Heart right ventricle (tissue), 16 donors: ENCODE results near the gene FAM222B. TPM values are rescaled to one million over a fixed set of nuclear protein-coding genes. Genes with fewer than 3 reads are reported as not detected.
A peak's percentile ranks its signal among the peaks of the same experiment; 100 is the strongest.

Source experiments
- ATAC-seq, 8 donors: fragments of 200-7000 bp; cut with Tn5 transposase; one replicate each; pipeline ENCODE4 v1.9.1; 2020; ENCODE audit warnings: mild to moderate bottlenecking in 8 of 8, moderate library complexity in 8 of 8, moderate number of reproducible peaks in 1 of 8
- DNase-seq, 2 donors: peaks; one replicate each; pipeline ENCODE4 v3.0.0-alpha.2; 2020
- H3K27ac ChIP-seq, 10 donors: fragments of 200-600 bp; sonication (generic) in 2 of 10; one replicate each; pipeline versions ENCODE4 v1.5.0 to v1.8.0; 2020 to 2022; ENCODE audit warnings: mild to moderate bottlenecking in 3 of 10
- H3K27me3 ChIP-seq, 7 donors: fragments of 200-600 bp; one replicate each; pipeline ENCODE4 v1.8.0; 2021 to 2022; ENCODE audit warnings: mild to moderate bottlenecking in 2 of 7
- H3K36me3 ChIP-seq, 9 donors: fragments of 200-600 bp; sonication (generic) in 1 of 9; one replicate each; pipeline versions ENCODE4 v1.5.0 to v1.8.0; 2020 to 2022; ENCODE audit warnings: mild to moderate bottlenecking in 2 of 9
- H3K4me1 ChIP-seq, 9 donors: fragments of 200-600 bp; sonication (generic) in 1 of 9; one replicate each; pipeline versions ENCODE4 v1.5.0 to v1.8.0; 2020 to 2022; ENCODE audit warnings: mild to moderate bottlenecking in 4 of 9
- H3K4me3 ChIP-seq, 10 donors: fragments of 200-600 bp; sonication (generic) in 2 of 10; one replicate each; pipeline versions ENCODE4 v1.5.0 to v1.8.0; 2020 to 2022; ENCODE audit warnings: mild to moderate bottlenecking in 7 of 10, moderate library complexity in 2 of 10
- H3K9me3 ChIP-seq, 11 donors: fragments of 200-600 bp in 10 of 11; sonication (generic) in 2 of 11; one replicate each; pipeline versions ENCODE4 v1.5.0 to v1.8.0; 2013 to 2022; ENCODE audit warnings: mild to moderate bottlenecking in 2 of 11, control low read depth in 1 of 11, moderate library complexity in 1 of 11
- CTCF ChIP-seq, 9 donors: fragments of 200-600 bp; sonication (generic) in 2 of 9; IDR thresholded peaks; one replicate each; pipeline versions ENCODE4 v1.5.0 to v1.8.0; 2021 to 2022; ENCODE audit warnings: antibody characterized with exemption in 9 of 9, mild to moderate bottlenecking in 5 of 9, moderate library complexity in 1 of 9
- WGBS, 2 donors: extraction: QIAGEN DNeasy Blood & Tissue Kit; methylation state at CpG; one replicate each; pipeline ENCODE4 v1.1.7; 2013; ENCODE audit warnings: inconsistent platforms in 1 of 2; 5-methylcytosine and 5-hydroxymethylcytosine counted together
- intact Hi-C, 10 donors: fragments of 100-400 bp; cut with DNase I; formaldehyde crosslinking; loops; one replicate each; pipeline versions ENCODE4 v1.11.1 to v1.14.2; 2022
- polyA plus RNA-seq, 2 donors: library from polyadenylated mRNA; stranded (reverse); fragments of 200-250 nt; gene quantifications; one replicate each; pipeline ENCODE4 v1.2.3, GENCODE V29; 2013
- total RNA-seq, 10 donors: library from RNA; stranded (reverse); fragmentation: NEBNext Ultra II Directional in 3 of 10; extraction: Animal tissue kit (Norgen Biotek cat#: 25700) in 3 of 10; gene quantifications; one replicate each; pipeline versions ENCODE4 v1.2.1 to v1.2.4, GENCODE V29; 2021 to 2023
- donor health status: Arrhythmogenic right ventricular cardiomyopathy.
- donor health status: ischemic (EF 13 %, LVEDD 7.1; RV severe dilation, severe dysfunction).
- donor health status: healthy with polysubstance abuse.
- donor health status: DM: no; HTN: yes; CAD: no.
- donor health status: DM: no; HTN: no; CAD: no.
- donor health status: ischemic (EF 25% LVEDD 6.9; RV normal size, moderate dysfunction).
- donor health status: ischemic (EF 25% LVEDD 5.7; RV mildly dilated, moderate dysfunction).
- donor health status: healthy.
- donor health status: DM: yes; HTN: yes; CAD: no.
- donor health status: Ischemic cardiomyopathy.
- donor health status: ischemic (EF 35%, LVEDD 5.7; RV mildly dilated, moderate dysfunction).
- donor health status: nonischemic (EF 11% LVEDD 7.7; RV severe dilation, severe dysfunction).
- donor health status: DM: yes; HTN: yes; CAD: no.
- donor health status: PGD.
- donor health status: ischemic (EF 29% LVEDD 5.4; RV normal size, mild dysfunction).
- donor health status: nonischemic (EF 23%, LVEDD 6.1; RV moderate dilation, normal function).

The FAM222B gene
- total and polyA plus RNA-seq, 12 donors: 8.7 to 19.4 (median 15.3) TPM

GRCh38 chr17:28734712-28735241, 107.8 kb downstream of the FAM222B start:
- no peak overlapping the region for H3K27ac ChIP-seq
- intact Hi-C loops: no loop called here
- WGBS, 2 donors: 85 to 87% methylated on average over 10 of the region's 10 CpGs
- H3K4me3 ChIP-seq: no peak overlapping the region
- peaks cover 0 to under 1% (median 0%) of the 10 kb centered on the region in 9 donors for H3K4me1 ChIP-seq
- DNase-seq (no peak), ATAC-seq (peak in 1 of 8 donors; percentile 8)
- no peaks in the 10 kb centered on the region for H3K27me3 ChIP-seq
- no peaks in the 10 kb centered on the region for H3K9me3 ChIP-seq
- H3K36me3 ChIP-seq: no peaks in the 10 kb centered on the region
- no peak for TF ChIP-seq CTCF (IDR thresholded peaks at IDR 0.05)

DNA sequence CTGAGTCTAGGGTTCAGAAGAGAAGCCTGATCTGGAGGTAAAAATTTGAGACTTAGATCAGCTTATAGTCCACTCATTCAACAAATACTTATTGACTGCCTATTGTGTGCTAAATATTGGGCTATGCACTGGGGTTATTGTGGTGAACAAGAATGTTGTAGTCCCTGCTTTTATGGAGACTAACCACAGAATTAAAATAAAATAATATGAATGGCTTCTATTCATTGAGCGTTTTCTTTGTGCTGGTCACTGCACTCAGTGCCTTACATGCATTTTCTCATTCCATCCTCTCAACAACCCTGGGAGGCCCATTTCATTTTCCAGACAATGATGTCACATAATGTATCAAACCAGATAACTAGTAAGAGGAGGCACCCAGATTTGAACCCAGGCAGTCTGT, 109.2 kb downstream of the FAM222B start:
- Histone ChIP-seq H3K27ac (no peak overlapping the region), H3K4me3 (no peak overlapping the region), H3K4me1 (peaks cover 0 to 10% (median 0%) of the 10 kb centered on the region in 9 donors), H3K9me3 (no peaks in the 10 kb centered on the region), H3K36me3 (no peaks in the 10 kb centered on the region), H3K27me3 (no peaks in the 10 kb centered on the region)
- DNase-seq (no peak), ATAC-seq (no peak)
- no peak for TF ChIP-seq CTCF (IDR thresholded peaks at IDR 0.05)
- intact Hi-C loops: no loop called here
- WGBS, 2 donors: 94 to 96% methylated on average over 1 of the region's 1 CpG

- Histone ChIP-seq H3K9me3 (no peaks in the 10 kb centered on the region), H3K27me3 (no peaks in the 10 kb centered on the region), H3K27ac (no peak overlapping the region), H3K4me1 (peaks cover 10 to 38% (median 25%) of the 10 kb centered on the region in 9 donors), H3K36me3 (peaks cover 0 to 4% (median 0%) of the 10 kb centered on the region in 9 donors), H3K4me3 (no peak overlapping the region)
- TF ChIP-seq CTCF (IDR thresholded peaks at IDR 0.05): no peak
- 88 to 92% methylated on average over 11 of the region's 11 CpGs for WGBS, 2 donors
- intact Hi-C loops: loop anchor here in 6 of 10 donors (2.0 to 10.0 kb wide), 8 partner anchors 15 to 385 kb away; partner anchors contain the start of genes PHF12 (in 4 of the 6), TRAF4 (in 2 of the 6) and DHRS13 (in 1 of the 6)
- ATAC-seq (no peak), DNase-seq (no peak)
Measured at GRCh38 chr17:28729950-28730330, 112.7 kb downstream of the FAM222B start.

DNA sequence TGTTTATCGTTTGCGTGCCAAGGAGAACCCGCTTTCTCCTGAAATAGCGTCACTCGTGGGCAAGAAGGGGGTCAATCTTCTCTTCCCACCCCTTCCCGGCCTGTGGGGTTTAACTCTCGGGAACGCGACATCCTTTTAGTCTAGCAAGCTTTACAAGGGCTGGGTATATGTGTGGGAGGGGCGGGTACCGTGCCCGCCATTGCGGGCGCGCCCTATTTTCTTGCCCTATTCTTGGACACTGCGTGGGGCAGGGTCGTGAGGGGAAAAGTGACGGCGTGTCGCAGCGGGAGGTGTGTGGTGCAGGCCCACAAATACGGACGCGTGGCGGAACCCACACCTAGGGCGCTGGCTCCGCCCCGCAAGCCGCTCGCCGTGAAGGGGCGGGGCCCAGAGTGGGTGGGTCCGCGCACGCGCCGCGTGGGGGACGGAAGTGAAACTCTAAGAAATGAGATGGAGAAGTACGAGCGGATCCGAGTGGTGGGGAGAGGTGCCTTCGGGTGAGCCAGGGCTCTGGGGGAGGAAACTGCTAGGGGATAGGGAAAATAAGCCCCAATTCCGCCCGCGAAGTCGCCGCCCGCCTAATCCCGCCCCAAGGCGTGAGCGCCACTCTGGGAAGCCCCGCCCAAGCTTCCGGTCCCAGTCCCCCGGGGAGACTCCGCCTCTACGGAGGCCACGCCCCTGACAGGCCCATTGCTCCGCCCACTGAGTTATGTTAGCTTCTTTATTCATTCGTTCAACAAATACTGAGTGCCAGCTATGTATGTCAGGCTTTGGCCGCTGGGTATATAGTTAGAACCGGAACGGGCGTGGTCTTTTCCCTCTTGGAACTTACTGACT, 114.0 kb downstream of the FAM222B start, which contains the start of gene NEK8:
Gene NEK8, plus strand, starts transcription at position 425 of the 837 bp plus-strand sequence. Its CDS starts 26 bp downstream, at position 451.
- H3K4me1 ChIP-seq: peaks cover 10 to 51% (median 25%) of the 10 kb centered on the region in 9 donors
- ATAC-seq (peak; percentile 78 to 88 (median 86)), DNase-seq (peak; percentile 96)
- no peak for TF ChIP-seq CTCF (IDR thresholded peaks at IDR 0.05)
- H3K36me3 ChIP-seq: peaks cover 0 to 18% (median 13%) of the 10 kb centered on the region in 9 donors
- intact Hi-C loops: loop anchor here in 6 of 10 donors (2.0 to 10.0 kb wide), 8 partner anchors 16 to 386 kb away; partner anchors contain the start of genes PHF12 (in 4 of the 6), TRAF4 (in 2 of the 6) and DHRS13 (in 1 of the 6)
- no peaks in the 10 kb centered on the region for H3K27me3 ChIP-seq
- 0% methylated on average over 64 of the region's 64 CpGs for WGBS, 2 donors
- H3K27ac ChIP-seq: peak within 1 kb of the TSS; percentile 66 to 98 (median 92)
- no peaks in the 10 kb centered on the region for H3K9me3 ChIP-seq
- peak within 1 kb of the TSS; percentile 50 to 89 (median 78) for H3K4me3 ChIP-seq
